ENCODE measurements around the gene POLD2. TPM values are rescaled to one million over a fixed set of nuclear protein-coding genes. Genes with fewer than 3 reads are reported as not detected.

The POLD2 gene
- polyA plus RNA-seq, 1 donor from 2014 or later = 79.5 TPM

DNA sequence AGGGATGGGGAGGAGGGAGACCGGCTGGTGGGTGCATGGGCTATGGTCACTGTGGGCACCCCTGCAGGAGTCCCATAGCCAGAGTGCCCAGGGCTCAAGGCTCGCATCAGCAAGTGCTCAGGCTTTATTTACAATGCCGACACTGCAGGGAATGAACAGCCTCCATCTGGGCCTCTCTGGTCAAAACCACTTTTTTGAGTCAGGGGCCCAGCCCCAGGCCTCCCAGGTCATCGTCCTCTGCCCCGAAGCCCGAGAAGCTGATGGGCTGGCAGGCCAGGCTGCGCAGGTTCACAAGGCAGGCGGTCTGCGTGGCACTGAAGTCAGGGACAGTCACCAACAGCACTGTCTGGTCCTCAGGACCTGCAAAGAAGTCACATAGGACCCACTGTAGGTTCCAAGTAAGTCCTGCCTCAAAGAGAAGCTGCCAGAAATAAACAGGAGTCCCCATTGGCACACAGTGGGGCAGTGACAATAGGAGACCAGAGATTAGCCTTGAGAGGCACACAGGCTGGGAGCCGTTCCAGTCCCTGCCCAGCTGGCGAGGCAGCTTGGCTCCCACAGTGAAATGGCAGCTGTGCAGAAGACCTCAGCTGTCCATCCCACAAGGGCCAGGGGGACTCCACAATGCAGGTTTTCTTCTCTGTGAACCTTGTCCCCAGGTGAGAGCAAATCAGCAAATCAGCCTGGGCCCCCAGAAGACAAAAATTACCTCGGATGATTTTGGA lies 8.6 kb downstream of the POLD2 start (continued):
- TF ChIP-seq, protein P1, sequence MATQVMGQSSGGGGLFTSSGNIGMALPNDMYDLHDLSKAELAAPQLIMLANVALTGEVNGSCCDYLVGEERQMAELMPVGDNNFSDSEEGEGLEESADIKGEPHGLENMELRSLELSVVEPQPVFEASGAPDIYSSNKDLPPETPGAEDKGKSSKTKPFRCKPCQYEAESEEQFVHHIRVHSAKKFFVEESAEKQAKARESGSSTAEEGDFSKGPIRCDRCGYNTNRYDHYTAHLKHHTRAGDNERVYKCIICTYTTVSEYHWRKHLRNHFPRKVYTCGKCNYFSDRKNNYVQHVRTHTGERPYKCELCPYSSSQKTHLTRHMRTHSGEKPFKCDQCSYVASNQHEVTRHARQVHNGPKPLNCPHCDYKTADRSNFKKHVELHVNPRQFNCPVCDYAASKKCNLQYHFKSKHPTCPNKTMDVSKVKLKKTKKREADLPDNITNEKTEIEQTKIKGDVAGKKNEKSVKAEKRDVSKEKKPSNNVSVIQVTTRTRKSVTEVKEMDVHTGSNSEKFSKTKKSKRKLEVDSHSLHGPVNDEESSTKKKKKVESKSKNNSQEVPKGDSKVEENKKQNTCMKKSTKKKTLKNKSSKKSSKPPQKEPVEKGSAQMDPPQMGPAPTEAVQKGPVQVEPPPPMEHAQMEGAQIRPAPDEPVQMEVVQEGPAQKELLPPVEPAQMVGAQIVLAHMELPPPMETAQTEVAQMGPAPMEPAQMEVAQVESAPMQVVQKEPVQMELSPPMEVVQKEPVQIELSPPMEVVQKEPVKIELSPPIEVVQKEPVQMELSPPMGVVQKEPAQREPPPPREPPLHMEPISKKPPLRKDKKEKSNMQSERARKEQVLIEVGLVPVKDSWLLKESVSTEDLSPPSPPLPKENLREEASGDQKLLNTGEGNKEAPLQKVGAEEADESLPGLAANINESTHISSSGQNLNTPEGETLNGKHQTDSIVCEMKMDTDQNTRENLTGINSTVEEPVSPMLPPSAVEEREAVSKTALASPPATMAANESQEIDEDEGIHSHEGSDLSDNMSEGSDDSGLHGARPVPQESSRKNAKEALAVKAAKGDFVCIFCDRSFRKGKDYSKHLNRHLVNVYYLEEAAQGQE (IDR thresholded peaks at IDR 0.05; ENCODE audit: borderline replicate concordance) = no peak
- no peak for TF ChIP-seq EP300 (conservative IDR thresholded peaks at IDR 0.05; ENCODE audit: poor library complexity, severe bottlenecking)

DNA sequence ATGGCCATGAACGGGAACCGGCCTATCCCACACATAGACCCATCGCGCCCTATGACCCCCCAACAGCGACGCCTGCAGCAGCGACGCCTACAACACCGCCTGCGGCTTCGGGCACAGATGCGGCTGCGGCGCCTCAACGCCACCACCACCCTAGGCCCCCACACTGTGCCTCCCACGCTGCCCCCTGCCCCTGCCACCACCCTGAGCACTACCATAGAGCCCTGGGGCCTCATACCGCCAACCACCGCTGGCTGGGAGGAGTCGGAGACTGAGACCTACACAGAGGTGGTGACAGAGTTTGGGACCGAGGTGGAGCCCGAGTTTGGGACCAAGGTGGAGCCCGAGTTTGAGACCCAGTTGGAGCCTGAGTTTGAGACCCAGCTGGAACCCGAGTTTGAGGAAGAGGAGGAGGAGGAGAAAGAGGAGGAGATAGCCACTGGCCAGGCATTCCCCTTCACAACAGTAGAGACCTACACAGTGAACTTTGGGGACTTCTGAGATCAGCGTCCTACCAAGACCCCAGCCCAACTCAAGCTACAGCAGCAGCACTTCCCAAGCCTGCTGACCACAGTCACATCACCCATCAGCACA lies 9.5 kb downstream of the POLD2 start:
- no peak overlapping the region for H3K9ac ChIP-seq (ENCODE audit: low read length)
- no peak overlapping the region for H3K4me3 ChIP-seq (ENCODE audit: low read length)
- H4K20me1 ChIP-seq (ENCODE audit: insufficient read depth) = no peaks in the 10 kb centered on the region
- no peak overlapping the region for H2AFZ ChIP-seq (ENCODE audit: low read depth, low read length)
- no peaks in the 10 kb centered on the region for H3K9me2 ChIP-seq (ENCODE audit: insufficient read depth, low read length)
- no peak overlapping the region for H3K4me2 ChIP-seq (ENCODE audit: low read length)
- H3K27me3 ChIP-seq (ENCODE audit: insufficient read depth, low read depth, low read length) = no peaks in the 10 kb centered on the region
- H3K79me2 ChIP-seq (replicated peaks; ENCODE audit: insufficient read depth, low read length) = no peaks in the 10 kb centered on the region
- H3F3A ChIP-seq (ENCODE audit: insufficient read depth, low read length, poor library complexity, severe bottlenecking) = no peaks in the 10 kb centered on the region
- no peaks in the 10 kb centered on the region for H3K9me3 ChIP-seq (ENCODE audit: low read length)
- no peak for TF ChIP-seq POLR2AphosphoS5 (IDR thresholded peaks at IDR 0.05)
- TF ChIP-seq EZH2 (IDR thresholded peaks at IDR 0.05; ENCODE audit: borderline replicate concordance, insufficient read depth, low read length, poor library complexity, severe bottlenecking) = no peak
- TF ChIP-seq TAF1 (IDR thresholded peaks at IDR 0.05; ENCODE audit: low read depth) = no peak
- TF ChIP-seq, protein P1 (IDR thresholded peaks at IDR 0.05; ENCODE audit: borderline replicate concordance) = no peak
- no peaks in the 10 kb centered on the region for H3K36me3 ChIP-seq (ENCODE audit: insufficient read depth, low read length)
- no peak overlapping the region for H3K27ac ChIP-seq (ENCODE audit: low read length)

DNA sequence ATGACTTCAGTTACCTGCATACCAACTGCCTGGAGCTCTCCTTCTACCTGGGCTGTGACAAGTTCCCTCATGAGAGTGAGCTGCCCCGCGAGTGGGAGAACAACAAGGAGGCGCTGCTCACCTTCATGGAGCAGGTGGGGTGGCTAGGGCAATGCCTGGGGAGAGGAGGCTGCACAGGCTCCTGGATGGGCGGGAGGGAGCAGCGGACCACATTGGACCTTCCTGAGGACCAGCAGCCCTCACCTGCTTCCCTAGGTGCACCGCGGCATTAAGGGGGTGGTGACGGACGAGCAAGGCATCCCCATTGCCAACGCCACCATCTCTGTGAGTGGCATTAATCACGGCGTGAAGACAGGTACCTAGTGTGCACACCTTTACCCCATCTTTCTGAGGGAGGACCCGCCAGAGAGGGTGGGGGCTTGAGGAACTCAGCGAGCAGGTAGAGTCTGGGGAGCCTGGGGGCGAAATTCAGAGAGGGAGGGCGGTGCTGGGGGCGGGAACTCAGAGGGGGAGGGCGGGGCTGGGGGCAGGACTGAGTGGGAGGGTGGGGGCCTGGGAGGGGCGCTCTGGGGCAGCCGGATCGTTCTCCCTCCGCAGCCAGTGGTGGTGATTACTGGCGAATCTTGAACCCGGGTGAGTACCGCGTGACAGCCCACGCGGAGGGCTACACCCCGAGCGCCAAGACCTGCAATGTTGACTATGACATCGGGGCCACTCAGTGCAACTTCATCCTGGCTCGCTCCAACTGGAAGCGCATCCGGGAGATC lies 10.2 kb downstream of the POLD2 start:
- H3K9me3 ChIP-seq (ENCODE audit: low read length) = no peaks in the 10 kb centered on the region
- TF ChIP-seq EZH2 (IDR thresholded peaks at IDR 0.05; ENCODE audit: borderline replicate concordance, insufficient read depth, low read length, poor library complexity, severe bottlenecking) = no peak
- TF ChIP-seq TAF1 (IDR thresholded peaks at IDR 0.05; ENCODE audit: low read depth) = no peak
- no peak for TF ChIP-seq EP300 (conservative IDR thresholded peaks at IDR 0.05; ENCODE audit: poor library complexity, severe bottlenecking)
- TF ChIP-seq RAD21 (conservative IDR thresholded peaks at IDR 0.05) = no peak
- no peak for TF ChIP-seq POLR2AphosphoS5 (IDR thresholded peaks at IDR 0.05)
- TF ChIP-seq, protein P1 (IDR thresholded peaks at IDR 0.05; ENCODE audit: borderline replicate concordance) = no peak
- TF ChIP-seq SMC3 (conservative IDR thresholded peaks at IDR 0.05; ENCODE audit: poor library complexity) = no peak
- TF ChIP-seq, protein P2, sequence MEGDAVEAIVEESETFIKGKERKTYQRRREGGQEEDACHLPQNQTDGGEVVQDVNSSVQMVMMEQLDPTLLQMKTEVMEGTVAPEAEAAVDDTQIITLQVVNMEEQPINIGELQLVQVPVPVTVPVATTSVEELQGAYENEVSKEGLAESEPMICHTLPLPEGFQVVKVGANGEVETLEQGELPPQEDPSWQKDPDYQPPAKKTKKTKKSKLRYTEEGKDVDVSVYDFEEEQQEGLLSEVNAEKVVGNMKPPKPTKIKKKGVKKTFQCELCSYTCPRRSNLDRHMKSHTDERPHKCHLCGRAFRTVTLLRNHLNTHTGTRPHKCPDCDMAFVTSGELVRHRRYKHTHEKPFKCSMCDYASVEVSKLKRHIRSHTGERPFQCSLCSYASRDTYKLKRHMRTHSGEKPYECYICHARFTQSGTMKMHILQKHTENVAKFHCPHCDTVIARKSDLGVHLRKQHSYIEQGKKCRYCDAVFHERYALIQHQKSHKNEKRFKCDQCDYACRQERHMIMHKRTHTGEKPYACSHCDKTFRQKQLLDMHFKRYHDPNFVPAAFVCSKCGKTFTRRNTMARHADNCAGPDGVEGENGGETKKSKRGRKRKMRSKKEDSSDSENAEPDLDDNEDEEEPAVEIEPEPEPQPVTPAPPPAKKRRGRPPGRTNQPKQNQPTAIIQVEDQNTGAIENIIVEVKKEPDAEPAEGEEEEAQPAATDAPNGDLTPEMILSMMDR (IDR thresholded peaks at IDR 0.05; ENCODE audit: poor library complexity, severe bottlenecking) = no peak
- TF ChIP-seq MXI1 (conservative IDR thresholded peaks at IDR 0.05; ENCODE audit: poor library complexity, severe bottlenecking) = no peak
- H3K36me3 ChIP-seq (ENCODE audit: insufficient read depth, low read length) = no peaks in the 10 kb centered on the region
- no peak overlapping the region for H3K4me3 ChIP-seq (ENCODE audit: low read length)
- no peaks in the 10 kb centered on the region for H3F3A ChIP-seq (ENCODE audit: insufficient read depth, low read length, poor library complexity, severe bottlenecking)
- no peak overlapping the region for H3K4me2 ChIP-seq (ENCODE audit: low read length)
- no peak overlapping the region for H3K27ac ChIP-seq (ENCODE audit: low read length)
- no peak overlapping the region for H2AFZ ChIP-seq (ENCODE audit: low read depth, low read length)
- H3K27me3 ChIP-seq (ENCODE audit: insufficient read depth, low read depth, low read length) = no peaks in the 10 kb centered on the region
- no peaks in the 10 kb centered on the region for H3K79me2 ChIP-seq (replicated peaks; ENCODE audit: insufficient read depth, low read length)
- H4K20me1 ChIP-seq (ENCODE audit: insufficient read depth) = no peaks in the 10 kb centered on the region
- no peaks in the 10 kb centered on the region for H3K9me2 ChIP-seq (ENCODE audit: insufficient read depth, low read length)
- H3K9ac ChIP-seq (ENCODE audit: low read length) = no peak overlapping the region
